ENCODE measurements around the gene BRAF.
"Not testable (repeated sequence)": the region's sequence is repeated elsewhere in the genome, so short reads cannot be mapped to it uniquely, and the experiment has no call there.

BRAF gene

GRCh38 chr7:140679186-140679585, 245.5 kb downstream of the BRAF start:
- no peak for DNase-seq (ENCODE audit: low read depth)

DNA sequence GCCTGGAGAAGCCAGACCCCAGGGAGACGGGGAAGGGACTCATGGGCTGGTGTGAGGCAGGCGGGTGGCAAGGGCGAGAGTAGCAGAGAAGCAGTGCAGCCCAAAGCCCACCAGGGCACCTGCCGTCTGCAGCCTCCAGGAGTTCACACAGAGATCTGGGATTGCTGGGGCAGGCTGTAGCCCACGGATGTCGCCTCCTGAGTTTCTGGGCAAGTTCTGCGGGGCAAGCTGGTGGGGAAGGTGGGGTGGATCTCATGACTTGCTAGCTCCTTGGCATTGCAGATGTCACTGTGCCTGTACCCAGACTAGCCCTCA, 246.0 kb downstream of the BRAF start:
- DNase-seq (ENCODE audit: low read depth): no peak

DNA sequence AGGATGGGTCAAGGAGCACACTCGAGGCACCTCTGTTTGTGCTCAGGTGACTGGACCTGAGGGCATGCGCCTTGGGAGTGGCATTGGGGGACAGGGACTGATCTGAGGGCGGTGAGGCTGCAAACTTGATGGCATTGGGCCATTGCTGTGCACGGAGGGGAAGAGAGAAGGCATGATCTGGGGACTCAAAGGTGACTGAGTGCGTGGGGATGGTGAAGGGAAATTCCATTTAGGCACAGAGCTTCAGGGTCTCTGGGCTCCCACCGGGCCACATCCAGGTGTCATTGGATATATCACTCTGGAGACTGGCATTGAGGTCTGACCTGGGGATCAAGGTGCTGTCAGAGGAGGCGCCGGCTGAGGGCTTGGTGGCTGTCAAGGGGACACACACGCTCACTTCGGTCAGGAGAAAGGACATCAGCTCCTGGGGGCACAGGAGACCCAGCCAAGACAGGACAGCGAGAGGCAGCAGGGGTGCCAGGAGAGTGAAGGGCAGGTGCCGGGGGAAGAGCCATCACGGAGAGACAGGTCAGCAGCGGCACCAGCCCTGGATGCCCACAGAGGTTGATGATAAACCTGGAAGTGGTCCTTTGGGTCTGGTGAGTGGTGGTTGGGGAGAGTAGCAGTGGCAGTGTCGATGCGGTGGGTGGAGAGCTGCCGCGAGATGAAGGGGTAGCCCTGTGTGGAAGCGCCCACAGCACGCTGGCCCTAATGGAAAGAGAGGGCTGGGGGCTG, 246.5 kb downstream of the BRAF start:
- no peak for DNase-seq (ENCODE audit: low read depth)

- no peak for DNase-seq (ENCODE audit: low read depth)
Observed at GRCh38 chr7:140677496-140677895, 247.2 kb downstream of the BRAF start.

DNA sequence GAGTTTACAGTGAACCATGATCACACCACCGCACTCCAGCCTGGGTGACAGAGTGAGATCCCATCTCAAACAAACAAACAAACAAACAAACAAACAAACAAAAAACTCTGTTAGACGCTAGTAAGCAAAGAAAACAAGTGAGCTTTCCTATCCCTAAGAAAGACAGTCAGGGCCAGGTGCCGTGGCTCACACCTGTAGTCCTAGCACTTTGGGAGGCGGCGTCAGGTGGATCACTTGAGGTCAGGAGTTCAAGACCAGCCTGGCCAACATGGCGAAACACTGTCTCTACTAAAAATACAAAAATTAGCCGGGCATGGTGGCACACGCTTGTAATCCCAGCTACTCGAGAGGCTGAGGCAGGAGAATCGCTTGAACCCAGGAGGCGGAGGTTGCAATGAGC, 247.8 kb downstream of the BRAF start:
- DNase-seq (ENCODE audit: low read depth): not testable (repeated sequence)

- no peak for DNase-seq (ENCODE audit: low read depth)
Observed at GRCh38 chr7:140676306-140676705, 248.4 kb downstream of the BRAF start.

- DNase-seq (ENCODE audit: low read depth): no peak
Observed at GRCh38 chr7:140675726-140676125, 249.0 kb downstream of the BRAF start.

DNA sequence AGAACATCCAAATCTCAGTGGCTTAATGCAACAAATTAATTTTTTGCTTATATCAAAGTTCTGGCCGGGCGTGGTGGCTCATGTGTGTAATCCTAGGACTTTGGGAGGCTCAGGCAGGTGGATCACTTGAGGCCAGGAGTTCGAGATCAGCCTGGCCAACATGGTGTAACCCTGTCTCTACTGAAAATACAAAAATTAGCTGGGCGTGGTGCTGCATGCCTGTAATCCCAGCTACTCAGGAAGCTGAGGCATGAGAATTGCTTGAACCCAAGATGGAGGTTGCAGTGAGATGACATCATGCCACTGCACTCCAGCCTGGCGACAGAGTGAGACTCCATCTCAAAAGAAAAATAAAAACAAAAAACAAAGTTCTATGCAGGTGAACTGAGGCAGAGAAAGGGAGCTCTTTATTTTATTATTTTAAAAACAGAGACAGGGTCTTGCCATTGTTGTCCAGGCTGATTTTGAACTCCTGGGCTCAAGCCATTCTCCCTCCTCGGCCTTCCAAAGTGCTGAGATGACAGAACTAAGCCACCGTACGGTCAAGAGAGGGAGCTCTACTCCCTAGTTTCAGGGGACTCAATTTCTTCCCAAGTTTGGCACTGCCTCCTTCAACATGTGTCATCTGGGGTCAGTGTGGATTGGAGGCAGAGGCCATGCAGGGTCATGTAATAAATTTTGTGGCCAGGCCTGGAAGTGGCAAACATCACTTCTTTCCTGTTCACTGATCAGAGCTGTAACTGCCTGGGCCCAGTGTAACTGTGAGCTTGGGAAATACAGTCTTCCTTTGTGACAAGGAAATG, 249.6 kb downstream of the BRAF start:
- DNase-seq (ENCODE audit: low read depth): peak; percentile 72

DNA sequence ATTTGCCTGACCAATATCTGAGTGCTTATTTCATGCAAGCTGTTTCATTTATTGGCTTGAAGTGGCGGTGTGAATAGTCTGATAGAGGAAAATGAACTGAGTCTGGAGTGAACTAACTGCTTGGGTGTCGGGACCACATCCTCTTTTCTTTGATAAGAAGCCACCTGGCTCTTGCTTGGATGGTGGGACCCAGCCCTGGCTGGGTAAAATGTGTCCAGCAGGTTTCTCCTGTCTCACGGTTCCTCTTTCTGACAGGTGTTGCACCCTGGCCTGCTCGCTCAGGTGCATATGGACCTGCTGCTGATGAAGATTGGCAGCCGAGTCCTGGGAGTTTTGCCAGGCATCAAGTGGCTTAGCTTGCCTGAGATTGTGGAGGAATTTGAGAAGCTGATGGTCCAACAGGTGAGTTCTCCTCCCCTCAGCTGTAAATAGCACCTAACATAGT, 250.4 kb downstream of the BRAF start:
- DNase-seq (ENCODE audit: low read depth): no peak

DNA sequence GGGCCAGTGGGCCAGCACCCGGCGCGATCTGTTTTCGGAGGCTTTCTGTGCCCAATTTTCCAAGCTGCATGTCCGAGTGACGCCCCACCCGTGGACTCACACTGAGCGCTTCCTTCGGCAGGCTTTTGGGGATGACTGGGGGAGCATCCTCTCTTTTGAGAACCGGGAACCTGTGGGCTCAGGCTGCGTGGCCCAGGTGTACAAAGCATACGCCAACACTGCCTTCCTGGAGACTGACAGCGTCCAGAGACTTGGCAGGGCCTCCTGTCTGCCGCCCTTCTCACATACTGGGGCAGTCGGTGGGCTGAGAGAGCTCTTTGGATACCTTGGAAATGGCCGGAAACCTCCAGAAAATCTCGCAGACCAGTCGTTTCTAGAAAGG, 251.0 kb downstream of the BRAF start:
- no peak for DNase-seq (ENCODE audit: low read depth)

GRCh38 chr7:140673063-140673773, 251.5 kb downstream of the BRAF start:
- peak; percentile 24 for DNase-seq (ENCODE audit: low read depth)

- DNase-seq (ENCODE audit: low read depth): peak; percentile 43
Observed at GRCh38 chr7:140672382-140673062, 252.2 kb downstream of the BRAF start, which contains the start of gene ADCK2. Gene ADCK2 (plus strand): TSS chr7:140672945. CDS start chr7:140673331, 386 bp downstream.

DNA sequence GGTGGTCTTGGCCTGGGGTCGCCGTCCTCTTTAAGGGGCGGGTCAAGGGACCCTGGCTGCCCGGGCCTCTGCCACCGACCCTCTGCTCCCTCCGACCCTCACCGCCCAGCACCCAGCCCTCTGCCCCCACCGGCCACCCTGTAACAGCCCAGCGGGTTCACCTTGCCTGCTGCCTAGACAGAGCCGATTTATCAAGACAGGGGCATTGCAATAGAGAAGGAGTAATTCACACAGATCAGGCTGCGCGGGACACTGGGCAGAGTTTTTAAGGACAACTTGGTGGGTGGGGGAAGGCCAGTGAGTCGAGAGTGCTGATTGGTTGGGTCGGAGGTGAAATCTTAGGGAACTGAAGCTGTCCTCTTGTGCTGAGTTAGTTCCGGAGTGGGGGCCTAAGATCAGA, 252.8 kb downstream of the BRAF start:
- no peak for DNase-seq (ENCODE audit: low read depth)

GRCh38 chr7:140670343-140670935, 254.3 kb downstream of the BRAF start:
- no peak for DNase-seq (ENCODE audit: low read depth)

GRCh38 chr7:140669862-140670261, 254.9 kb downstream of the BRAF start:
- DNase-seq (ENCODE audit: low read depth): not testable (repeated sequence)

DNA sequence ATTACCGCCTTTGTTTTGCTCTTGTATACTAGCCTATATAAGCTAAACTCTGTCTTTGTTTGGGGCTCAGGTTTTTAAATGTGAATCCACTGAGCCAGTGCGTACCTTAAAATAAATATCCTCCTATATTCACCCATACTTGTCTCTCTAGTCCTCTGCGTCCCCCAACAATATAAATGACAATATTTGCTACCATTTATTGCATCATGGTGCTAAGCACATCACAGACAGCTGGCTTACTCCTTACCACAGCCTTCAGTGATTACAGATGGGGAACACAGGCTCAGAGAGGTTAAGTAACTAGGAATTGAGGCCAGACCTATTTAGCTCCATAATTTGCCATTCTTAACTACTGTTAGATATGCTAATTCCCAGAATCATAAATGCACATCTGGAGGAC, 255.4 kb downstream of the BRAF start:
- DNase-seq (ENCODE audit: low read depth): no peak
